GM19025 (cell line): ENCODE results near the gene HOXB6.

Source experiments
- ATAC-seq: cut with Tn5 transposase; IDR thresholded peaks from one replicate; pipeline ENCODE4 v1.9.1; 2021; ENCODE audit warnings: mild to moderate bottlenecking, low read depth, moderate library complexity; ENCODE audit not compliant: unreplicated experiment

Gene HOXB6

GRCh38 chr17:48604770-48605329 is at the start of gene HOXB6:
Gene HOXB6, minus strand, starts transcription at chr17:48604986. Its CDS starts 6,836 bp downstream, at chr17:48598150.
- no peak for ATAC-seq

- no peak for ATAC-seq
Observed at GRCh38 chr17:48649741-48650140, 45.0 kb upstream of the HOXB6 start.

GRCh38 chr17:48647963-48648245 is 43.1 kb upstream of the HOXB6 start:
- ATAC-seq, result no peak

GRCh38 chr17:48647103-48647962 is 42.5 kb upstream of the HOXB6 start:
- ATAC-seq, result no peak

- ATAC-seq, result no peak
Observed at GRCh38 chr17:48646183-48647102, 41.7 kb upstream of the HOXB6 start.

GRCh38 chr17:48645639-48646182 is 40.9 kb upstream of the HOXB6 start:
- no peak for ATAC-seq

GRCh38 chr17:48644910-48645557 is 40.2 kb upstream of the HOXB6 start:
- no peak for ATAC-seq

GRCh38 chr17:48644159-48644558 is 39.4 kb upstream of the HOXB6 start:
- ATAC-seq, result no peak

GRCh38 chr17:48643697-48644012 is 38.9 kb upstream of the HOXB6 start:
- no peak for ATAC-seq

GRCh38 chr17:48642843-48643696 is 38.3 kb upstream of the HOXB6 start:
- ATAC-seq, result no peak

GRCh38 chr17:48642059-48642842 is 37.5 kb upstream of the HOXB6 start:
- ATAC-seq, result no peak

GRCh38 chr17:48641541-48642058 is 36.8 kb upstream of the HOXB6 start:
- no peak for ATAC-seq

GRCh38 chr17:48640858-48641180 is 36.0 kb upstream of the HOXB6 start:
- ATAC-seq, result no peak

- no peak for ATAC-seq
Observed at GRCh38 chr17:48639982-48640857, 35.4 kb upstream of the HOXB6 start.

GRCh38 chr17:48639136-48639535 is 34.4 kb upstream of the HOXB6 start:
- no peak for ATAC-seq

GRCh38 chr17:48637323-48638260 is 32.8 kb upstream of the HOXB6 start:
- ATAC-seq, result no peak
